Lower leg skin (tissue), 3 donors: ENCODE data around the gene GSTP1.

Experiments
- CTCF ChIP-seq, 3 donors: fragments of 450-650 bp; IDR thresholded peaks; one replicate each; pipeline ENCODE4 v1.5.1; 2016; ENCODE audit warnings: antibody characterized with exemption in 3 of 3, mild to moderate bottlenecking in 3 of 3, moderate library complexity in 2 of 3
- POLR2A ChIP-seq, 2 donors: fragments of 450-650 bp; IDR thresholded peaks; one replicate each; pipeline ENCODE4 v1.6.1; 2016 to 2017; ENCODE audit warnings: antibody characterized with exemption in 2 of 2, mild to moderate bottlenecking in 1 of 2, moderate library complexity in 1 of 2

- TF ChIP-seq POLR2A (IDR thresholded peaks at IDR 0.05): no peak
- no peak for TF ChIP-seq CTCF (IDR thresholded peaks at IDR 0.05)
These were observed 45.2 kb downstream of the GSTP1 start for GRCh38 chr11:67628710-67629385.
